Gastrocnemius medialis (tissue), 4 donors: Measurements from ENCODE around the gene SERPINA1. TPM values are rescaled to one million over a fixed set of nuclear protein-coding genes. Genes with fewer than 3 reads are reported as not detected.

Source experiments
- ATAC-seq, 2 donors: fragments of 150-250 bp; one replicate each; pipeline ENCODE4 v1.9.1; 2016
- DNase-seq, 2 donors: peaks; one replicate each; pipeline ENCODE4 v3.0.0-alpha.2; 2019
- H3K27ac ChIP-seq, 4 donors: fragments of 200-600 bp; sonication (generic); 1 replicate in 1 of 4; 2 replicates in 3 of 4; pipeline ENCODE4 v1.5.1; 2016 to 2018; ENCODE audit warnings: mild to moderate bottlenecking in 2 of 4, moderate library complexity in 1 of 4
- H3K27me3 ChIP-seq, 3 donors: fragments of 200-600 bp; sonication (generic) in 2 of 3; 1 replicate in 1 of 3; 2 replicates in 2 of 3; pipeline versions ENCODE4 v1.5.1 to v1.6.0; 2016 to 2019; ENCODE audit warnings: mild to moderate bottlenecking in 1 of 3, moderate library complexity in 1 of 3
- H3K36me3 ChIP-seq, 2 donors: fragments of 200-600 bp; sonication (generic) in 1 of 2; one replicate each; pipeline ENCODE4 v1.5.1; 2017 to 2018
- H3K4me1 ChIP-seq, 2 donors: fragments of 200-600 bp; sonication (generic) in 1 of 2; one replicate each; pipeline ENCODE4 v1.5.1; 2016 to 2017; ENCODE audit warnings: mild to moderate bottlenecking in 2 of 2
- H3K4me3 ChIP-seq, 4 donors: fragments of 200-600 bp; sonication (generic) in 3 of 4; 1 replicate in 1 of 4; 2 replicates in 3 of 4; pipeline ENCODE4 v1.5.1; 2016 to 2019; ENCODE audit warnings: mild to moderate bottlenecking in 2 of 4
- H3K9me3 ChIP-seq, 3 donors: fragments of 200-600 bp; sonication (generic) in 2 of 3; 1 replicate in 1 of 3; 2 replicates in 2 of 3; pipeline ENCODE4 v1.5.1; 2016 to 2019
- CTCF ChIP-seq, 5 experiments: fragments of 450-650 bp in 3 of 5; fragments of 200-600 bp in 2 of 5; sonication (generic) in 2 of 5; IDR thresholded peaks in 4 of 5; conservative IDR thresholded peaks in 1 of 5; 1 replicate in 4 of 5; 2 replicates in 1 of 5; pipeline ENCODE4 v1.5.1; 2016 to 2019; ENCODE audit warnings: antibody characterized with exemption in 5 of 5, mild to moderate bottlenecking in 3 of 5, moderate library complexity in 3 of 5
- POLR2A ChIP-seq, 2 donors: fragments of 450-650 bp; IDR thresholded peaks; one replicate each; pipeline ENCODE4 v1.6.1; 2017; ENCODE audit warnings: antibody characterized with exemption in 2 of 2, mild to moderate bottlenecking in 2 of 2, moderate library complexity in 2 of 2
- in situ Hi-C, 4 donors: fragments of 200-750 bp; cut with MboI; loops; one replicate each; pipeline versions ENCODE4 v1.15.0 to v1.8.0; 2017; ENCODE audit warnings: low sequenced_read_pairs in 4 of 4
- intact Hi-C: fragments of 100-400 bp; cut with DNase I; formaldehyde crosslinking; loops from one replicate; pipeline ENCODE4 v1.15.1; 2023; ENCODE audit warnings: low total_unique reads
- total RNA-seq, 4 donors: library from RNA; depleted of rRNA; stranded (reverse); fragments of >200 nt; gene quantifications; one replicate each; pipeline versions ENCODE4 v1.1.0 to v1.2.3, GENCODE V29; 2016

Gene SERPINA1
- total RNA-seq, 4 donors from 2014 or later: 0.56 to 135 (median 29.2) TPM

- no peak for DNase-seq
- Histone ChIP-seq H3K9me3 (no peaks in the 10 kb centered on the region), H3K4me3 (no peak overlapping the region), H3K27me3 (no peaks in the 10 kb centered on the region), H3K36me3 (no peaks in the 10 kb centered on the region), H3K4me1 (no peaks in the 10 kb centered on the region), H3K27ac (no peak overlapping the region)
- ATAC-seq: no peak
- intact Hi-C loops: no loop called here
- in situ Hi-C loops: no loop called here
- TF ChIP-seq CTCF (IDR thresholded peaks at IDR 0.05 in 4 of 5, conservative IDR thresholded peaks at IDR 0.05 in 1 of 5): no peak
- no peak for TF ChIP-seq POLR2A (IDR thresholded peaks at IDR 0.05)
These were observed 4.1 kb downstream of the SERPINA1 start for GRCh38 chr14:94384342-94384741.

GRCh38 chr14:94383777-94384176 is 4.6 kb downstream of the SERPINA1 start:
- DNase-seq: no peak
- no peak for ATAC-seq
- Histone ChIP-seq H3K4me1 (no peaks in the 10 kb centered on the region), H3K9me3 (no peaks in the 10 kb centered on the region), H3K4me3 (no peak overlapping the region), H3K27me3 (no peaks in the 10 kb centered on the region), H3K36me3 (no peaks in the 10 kb centered on the region), H3K27ac (no peak overlapping the region)
- in situ Hi-C loops: no loop called here
- no peak for TF ChIP-seq POLR2A (IDR thresholded peaks at IDR 0.05)
- TF ChIP-seq CTCF (IDR thresholded peaks at IDR 0.05 in 4 of 5, conservative IDR thresholded peaks at IDR 0.05 in 1 of 5): no peak
- intact Hi-C loops: no loop called here

GRCh38 chr14:94382716-94383596 is 5.4 kb downstream of the SERPINA1 start:
- in situ Hi-C loops: no loop called here
- no peaks in the 10 kb centered on the region for H3K4me1 ChIP-seq
- H3K9me3 ChIP-seq: no peaks in the 10 kb centered on the region
- ATAC-seq (no peak), DNase-seq (no peak)
- intact Hi-C loops: no loop called here
- no peaks in the 10 kb centered on the region for H3K27me3 ChIP-seq
- TF ChIP-seq POLR2A (IDR thresholded peaks at IDR 0.05) (no peak), CTCF (IDR thresholded peaks at IDR 0.05 in 4 of 5, conservative IDR thresholded peaks at IDR 0.05 in 1 of 5) (no peak)
- H3K36me3 ChIP-seq: no peaks in the 10 kb centered on the region
- no peak overlapping the region for H3K27ac ChIP-seq
- H3K4me3 ChIP-seq: no peak overlapping the region

- in situ Hi-C loops (no loop called here), intact Hi-C loops (no loop called here)
- no peaks in the 10 kb centered on the region for H3K36me3 ChIP-seq
- no peaks in the 10 kb centered on the region for H3K27me3 ChIP-seq
- DNase-seq (no peak), ATAC-seq (no peak)
- no peaks in the 10 kb centered on the region for H3K4me1 ChIP-seq
- H3K9me3 ChIP-seq: no peaks in the 10 kb centered on the region
- H3K4me3 ChIP-seq: no peak overlapping the region
- TF ChIP-seq POLR2A (IDR thresholded peaks at IDR 0.05): no peak
- TF ChIP-seq CTCF (IDR thresholded peaks at IDR 0.05 in 4 of 5, conservative IDR thresholded peaks at IDR 0.05 in 1 of 5): no peak
- no peak overlapping the region for H3K27ac ChIP-seq
These were observed 6.2 kb downstream of the SERPINA1 start for GRCh38 chr14:94382099-94382715.
